ENCODE measurements around the gene DUSP3.

DUSP3 gene

DNA sequence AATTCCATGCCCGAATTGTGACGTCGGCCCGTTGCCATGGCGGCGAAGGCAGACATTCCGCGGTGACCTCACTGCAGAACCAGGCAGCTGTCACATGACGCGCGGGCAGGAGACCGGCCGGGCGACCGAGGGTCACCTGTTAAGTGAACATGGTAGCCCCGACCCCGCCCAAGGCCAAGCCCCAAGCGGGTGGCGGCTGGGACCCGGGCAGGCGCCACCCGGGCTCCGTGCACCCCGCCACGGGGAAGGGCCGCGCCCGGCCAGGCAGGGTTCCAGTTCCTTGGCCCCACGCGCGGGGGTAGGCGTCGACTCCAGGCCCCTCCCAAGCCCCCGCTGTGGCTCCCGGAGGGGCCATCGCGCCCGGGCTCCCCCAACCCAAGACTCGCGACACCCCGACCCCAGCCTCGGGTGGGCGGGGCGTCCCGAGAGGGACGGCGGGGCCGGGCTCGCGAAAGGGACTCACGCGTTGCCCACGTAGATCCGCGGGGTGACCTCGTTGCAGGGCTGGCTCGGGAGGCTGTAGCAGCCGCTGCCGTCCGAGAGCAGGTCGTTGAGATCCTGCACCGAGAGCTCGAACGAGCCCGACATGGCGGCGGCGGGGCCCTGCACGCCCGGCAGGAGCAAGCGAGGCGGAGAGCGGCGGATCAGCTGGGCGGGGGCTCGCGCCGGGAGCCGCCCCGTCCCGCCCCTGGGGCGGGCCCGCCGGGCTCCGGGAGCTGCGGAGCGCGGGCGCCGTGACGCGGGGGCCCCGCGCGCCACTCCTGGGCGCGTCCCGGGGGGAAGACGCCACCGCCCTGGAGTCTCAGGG lies at the start of gene DUSP3:
Gene DUSP3, minus strand, starts transcription at position 641 of the 808 bp plus-strand sequence. Its CDS starts 53 bp downstream, at position 588.
- peak; percentile 78 for DNase-seq (ENCODE audit: low read depth)

DNA sequence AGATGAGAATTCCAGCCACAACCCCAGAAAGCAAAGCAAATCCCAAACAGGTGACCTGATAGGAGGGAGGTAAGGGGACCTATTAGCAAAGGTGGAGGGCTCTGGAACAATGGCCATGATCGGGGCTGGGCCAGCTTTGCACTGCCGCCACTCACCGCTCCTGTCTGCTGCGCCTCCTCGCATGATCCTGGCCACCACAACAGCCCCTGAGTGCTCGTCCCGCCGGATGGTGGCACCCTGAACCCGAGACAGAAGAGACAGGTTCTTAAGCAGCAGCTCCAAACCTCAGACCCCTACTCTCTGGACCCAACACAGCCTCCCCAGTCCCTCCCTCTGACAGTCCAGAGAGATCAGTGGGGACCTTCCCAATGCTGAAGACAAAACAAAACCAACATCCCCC lies 48.8 kb upstream of the DUSP3 start:
- DNase-seq (ENCODE audit: low read depth) = no peak

DNA sequence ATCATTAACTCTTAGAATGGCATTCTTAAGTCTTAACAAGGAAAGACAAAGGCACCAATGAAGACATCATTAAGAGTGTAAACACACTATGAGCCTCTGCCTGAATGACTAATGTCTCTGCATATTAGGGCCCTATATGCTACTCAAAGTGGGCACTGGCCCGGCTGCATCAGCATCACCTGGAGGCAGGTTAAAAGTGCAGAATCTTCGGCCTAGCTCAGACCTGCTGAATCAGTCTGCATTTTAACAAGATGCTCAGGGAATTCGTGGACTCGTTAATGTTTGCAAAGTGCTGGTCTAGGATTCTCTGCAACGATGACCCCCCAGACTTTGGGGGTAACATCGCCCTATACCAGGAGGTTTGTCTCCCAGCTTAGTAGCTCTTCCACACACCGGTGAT lies 47.4 kb upstream of the DUSP3 start:
- no peak for DNase-seq (ENCODE audit: low read depth)

DNA sequence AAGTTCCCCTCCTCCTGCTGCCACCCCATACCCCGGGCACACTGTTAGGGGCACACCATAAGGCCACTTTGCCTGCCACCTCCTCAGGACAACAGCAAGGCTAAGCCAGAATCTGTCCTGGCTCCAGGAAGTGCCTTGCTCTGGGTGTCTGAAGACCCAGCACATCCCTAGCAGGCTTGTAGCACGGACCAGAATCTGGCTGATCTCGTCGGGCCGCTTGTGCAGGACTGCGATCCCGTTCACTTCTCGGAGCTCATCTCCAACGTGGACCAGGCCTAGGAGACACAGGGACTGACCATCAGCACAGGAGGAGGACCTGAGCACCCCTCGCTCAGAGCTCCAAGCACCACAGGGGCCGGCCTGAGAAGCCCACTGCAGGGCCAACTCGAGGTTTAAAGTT lies 46.8 kb upstream of the DUSP3 start:
- DNase-seq (ENCODE audit: low read depth) = no peak

DNA sequence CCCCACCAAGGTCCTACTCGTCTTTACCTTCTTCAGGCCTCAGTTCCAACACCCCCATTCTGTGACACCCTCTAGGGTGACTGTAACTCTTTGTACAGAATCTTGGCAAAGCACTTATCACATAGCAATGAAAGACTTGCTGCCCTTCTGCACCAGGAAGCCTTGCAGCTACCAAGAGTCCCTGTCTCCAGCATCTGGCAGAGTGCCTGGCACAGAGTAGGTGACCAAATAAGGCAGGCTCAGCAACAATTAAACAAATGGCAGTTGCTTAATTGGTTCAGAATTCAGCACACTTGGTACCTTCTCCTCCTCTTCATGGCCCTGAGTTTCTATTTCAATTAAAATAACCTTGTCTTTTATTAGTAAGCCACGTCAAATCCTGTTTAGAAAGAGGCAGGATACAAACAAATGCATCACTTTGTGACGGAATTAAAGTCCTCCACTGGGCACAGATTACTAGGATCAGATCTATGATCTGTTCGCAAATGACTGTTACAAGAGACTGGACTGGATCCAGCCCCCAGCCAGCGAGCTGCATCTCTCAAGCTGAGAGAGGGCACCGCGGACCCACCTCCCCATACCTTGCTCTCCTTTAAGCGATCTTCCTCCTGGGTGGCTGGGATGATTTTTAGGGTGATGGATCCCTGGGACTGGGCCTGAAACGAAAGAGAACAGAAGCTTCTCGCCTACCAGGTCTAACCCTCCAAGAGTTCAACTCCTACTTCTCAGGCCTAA lies 44.7 kb upstream of the DUSP3 start:
- no peak for DNase-seq (ENCODE audit: low read depth)

DNA sequence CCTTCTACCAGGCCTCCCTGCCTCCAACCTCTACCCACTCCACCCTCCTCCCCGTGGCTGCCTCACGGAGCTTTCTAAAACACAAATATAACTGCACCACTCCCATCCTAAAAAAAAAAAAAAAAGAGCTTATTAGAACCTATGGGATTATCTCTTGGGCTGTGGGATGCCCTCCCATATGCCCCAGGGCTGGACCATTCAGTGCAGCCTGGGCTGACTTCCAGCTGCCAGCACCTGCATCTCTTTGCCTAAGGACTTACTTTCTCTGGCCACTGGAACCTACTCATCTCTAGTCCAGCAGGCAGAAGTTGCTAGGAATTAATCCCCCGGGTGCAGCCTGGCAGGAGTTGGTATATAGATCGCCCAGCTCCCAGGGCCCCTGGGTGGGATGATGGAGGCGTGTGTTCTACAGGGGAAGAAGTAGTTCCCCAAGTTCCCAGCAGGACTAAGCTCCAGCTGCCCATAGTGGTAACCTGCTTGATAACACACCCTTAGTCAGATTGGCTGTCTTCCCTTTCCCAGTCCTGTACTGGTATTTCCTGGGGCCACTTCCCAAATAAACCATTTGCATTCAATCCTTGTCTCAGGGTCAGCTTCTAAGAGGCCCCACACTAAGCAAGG lies 43.9 kb upstream of the DUSP3 start:
- DNase-seq (ENCODE audit: low read depth) = no peak

DNA sequence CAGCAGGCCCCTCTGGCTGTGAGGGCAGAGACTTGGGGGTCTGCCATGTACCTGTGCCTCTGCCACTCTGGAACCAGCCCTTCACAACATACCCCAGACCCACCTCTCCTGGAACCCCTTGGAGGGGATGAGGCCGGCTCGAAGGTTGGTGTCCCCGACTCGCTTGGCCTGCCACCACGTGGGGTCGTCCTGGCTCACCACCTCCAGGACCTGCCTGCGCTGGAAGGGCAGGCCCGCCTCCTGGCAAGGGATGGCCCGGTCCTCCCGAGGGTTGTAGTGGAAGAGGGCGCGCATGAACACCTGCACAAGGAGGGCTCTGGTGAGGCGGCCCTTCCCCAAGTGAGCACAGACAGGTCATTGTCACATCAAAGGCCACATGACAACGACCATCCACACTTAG lies 42.0 kb upstream of the DUSP3 start:
- no peak for DNase-seq (ENCODE audit: low read depth)

DNA sequence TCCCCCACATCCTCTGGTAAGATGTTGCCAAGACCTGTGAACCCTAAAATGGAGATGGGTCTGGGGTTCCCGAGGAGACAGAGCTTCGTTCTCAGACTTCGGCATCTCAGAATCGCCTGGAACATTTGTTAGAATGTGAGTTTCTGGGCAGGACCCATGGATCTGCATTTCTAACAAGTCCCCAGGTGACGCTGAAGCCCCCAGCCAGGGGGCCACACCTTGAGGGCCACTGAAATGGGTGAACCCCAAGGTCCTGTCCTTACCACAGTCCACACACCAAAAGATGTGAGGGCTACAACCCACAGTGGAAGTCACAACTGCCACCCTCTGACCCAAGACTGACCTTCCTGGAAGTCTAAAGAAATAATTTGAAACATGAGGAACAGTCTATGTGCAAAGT lies 40.2 kb upstream of the DUSP3 start:
- DNase-seq (ENCODE audit: low read depth) = no peak

DNA sequence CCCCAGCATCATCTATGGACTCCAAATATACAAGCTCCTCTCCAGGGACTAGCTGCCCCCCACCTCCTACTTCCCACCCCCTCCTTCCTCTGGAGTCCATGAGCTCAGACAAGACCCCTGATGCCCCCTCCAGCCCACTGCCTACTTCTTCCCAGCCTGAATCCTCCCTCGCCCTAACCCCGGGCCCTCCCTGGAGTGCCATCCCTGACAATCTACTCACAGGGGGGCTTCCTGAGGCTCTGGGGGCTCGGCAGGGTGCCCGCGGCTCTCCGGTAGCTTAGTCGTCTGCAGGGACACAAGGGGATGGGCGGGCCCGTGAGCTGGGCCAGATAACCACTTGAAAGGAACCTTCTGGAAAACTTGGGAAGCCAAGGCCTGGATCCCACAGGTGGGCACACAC lies 39.0 kb upstream of the DUSP3 start:
- DNase-seq (ENCODE audit: low read depth) = no peak

DNA sequence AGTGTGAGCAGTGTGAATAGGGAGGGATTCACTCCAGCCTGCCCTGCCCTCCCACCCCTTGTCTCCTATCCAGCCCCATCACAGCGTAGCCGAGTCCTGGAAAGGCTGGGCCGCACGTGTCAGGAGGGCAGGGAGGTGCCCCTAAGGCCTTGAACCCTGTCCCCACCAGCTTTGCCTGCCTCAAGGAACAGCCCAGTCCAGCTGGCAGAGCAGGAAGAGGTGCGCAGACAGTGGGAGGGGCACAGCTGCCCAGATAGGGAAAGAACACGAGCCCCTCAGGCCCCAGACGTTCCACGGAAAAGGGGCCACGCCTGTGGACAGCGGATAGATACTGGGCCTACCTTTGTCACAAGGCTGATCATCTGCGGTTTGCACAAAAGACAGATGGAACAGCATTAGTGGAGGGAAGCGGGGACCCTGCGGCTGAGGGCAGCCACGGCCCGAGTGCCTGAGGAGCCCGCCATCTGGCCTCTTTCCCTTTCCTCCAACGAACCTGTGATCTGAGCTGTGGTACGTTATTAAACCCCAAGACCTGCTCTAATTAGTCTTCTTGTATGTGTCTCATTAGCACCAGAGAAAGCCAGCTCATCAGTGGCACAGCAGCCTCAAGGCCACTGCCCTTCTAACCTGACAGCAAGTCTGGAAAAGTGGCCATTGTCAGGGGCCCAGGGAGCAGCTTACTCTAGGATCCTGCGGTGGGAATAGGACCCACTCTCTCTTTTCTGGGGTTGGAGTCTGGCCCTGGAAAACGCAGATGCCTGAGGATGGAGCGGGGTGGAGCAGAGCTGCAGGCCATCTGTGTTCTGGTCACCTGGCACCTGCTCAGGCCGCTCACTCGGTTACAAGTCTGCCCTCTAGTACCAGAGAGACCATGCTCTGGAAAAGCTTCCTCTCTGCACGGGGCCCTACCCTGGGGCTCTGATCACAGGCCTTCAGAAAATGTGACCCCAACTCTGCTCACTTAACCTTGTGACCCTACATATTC lies 37.9 kb upstream of the DUSP3 start:
- no peak for DNase-seq (ENCODE audit: low read depth)

DNA sequence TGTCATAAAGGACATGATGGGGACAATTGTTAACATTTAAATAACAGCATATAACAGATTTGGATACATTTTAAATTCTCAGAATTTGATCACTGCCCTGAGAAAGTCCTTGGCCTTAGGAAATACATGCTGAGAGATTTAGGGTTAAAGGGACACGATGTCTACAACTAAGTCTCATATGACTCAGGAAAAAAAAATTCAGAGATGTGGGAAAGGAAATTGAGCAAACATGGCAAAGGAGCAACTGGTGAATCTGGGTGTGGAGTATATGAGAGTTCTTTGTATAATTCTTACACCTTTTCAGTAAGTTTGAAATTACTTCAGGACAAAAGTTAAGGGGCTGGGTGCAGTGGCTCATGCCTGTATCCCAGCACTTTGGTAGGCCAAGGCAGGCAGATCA lies 35.9 kb upstream of the DUSP3 start:
- DNase-seq (ENCODE audit: low read depth) = no peak

DNA sequence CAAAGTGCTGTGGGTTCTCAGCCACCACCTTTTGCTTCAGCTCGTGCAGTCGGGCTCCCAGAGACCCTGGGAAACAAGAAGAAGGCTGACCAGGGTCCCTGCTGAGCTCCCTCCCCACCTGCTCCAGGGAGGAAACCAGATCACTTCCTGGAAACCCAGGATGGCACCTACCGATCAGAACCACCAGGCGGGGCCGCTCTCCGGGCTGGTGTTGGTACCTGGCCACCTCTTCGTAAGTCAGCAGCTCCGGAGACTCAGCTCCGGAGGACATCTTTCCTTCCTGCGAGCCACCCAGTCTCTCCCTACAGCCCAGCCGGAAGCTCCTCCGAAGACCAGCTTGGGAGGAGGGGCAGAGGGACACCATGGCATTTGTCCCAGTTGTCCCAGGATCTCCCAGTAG lies 35.2 kb upstream of the DUSP3 start:
- no peak for DNase-seq (ENCODE audit: low read depth)

DNA sequence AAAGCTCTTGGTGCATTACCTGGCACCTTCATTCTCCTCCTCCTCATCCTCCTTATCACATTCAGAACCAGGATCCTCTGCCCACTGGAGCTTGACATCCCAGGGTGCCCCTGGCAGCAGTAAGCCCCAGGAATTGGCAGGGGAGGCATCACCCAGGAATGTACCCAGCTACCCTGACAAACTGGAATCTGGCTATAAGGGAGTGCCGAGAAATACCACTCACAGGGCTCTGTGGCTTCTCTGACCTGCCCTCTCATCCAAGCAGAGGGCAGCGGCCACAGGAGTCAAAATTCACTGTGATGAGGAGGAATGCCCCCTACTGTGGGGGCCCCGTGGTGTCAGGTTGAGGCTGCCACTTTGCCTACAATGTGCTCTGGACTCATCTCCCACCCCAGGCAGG lies 34.6 kb upstream of the DUSP3 start:
- no peak for DNase-seq (ENCODE audit: low read depth)

DNA sequence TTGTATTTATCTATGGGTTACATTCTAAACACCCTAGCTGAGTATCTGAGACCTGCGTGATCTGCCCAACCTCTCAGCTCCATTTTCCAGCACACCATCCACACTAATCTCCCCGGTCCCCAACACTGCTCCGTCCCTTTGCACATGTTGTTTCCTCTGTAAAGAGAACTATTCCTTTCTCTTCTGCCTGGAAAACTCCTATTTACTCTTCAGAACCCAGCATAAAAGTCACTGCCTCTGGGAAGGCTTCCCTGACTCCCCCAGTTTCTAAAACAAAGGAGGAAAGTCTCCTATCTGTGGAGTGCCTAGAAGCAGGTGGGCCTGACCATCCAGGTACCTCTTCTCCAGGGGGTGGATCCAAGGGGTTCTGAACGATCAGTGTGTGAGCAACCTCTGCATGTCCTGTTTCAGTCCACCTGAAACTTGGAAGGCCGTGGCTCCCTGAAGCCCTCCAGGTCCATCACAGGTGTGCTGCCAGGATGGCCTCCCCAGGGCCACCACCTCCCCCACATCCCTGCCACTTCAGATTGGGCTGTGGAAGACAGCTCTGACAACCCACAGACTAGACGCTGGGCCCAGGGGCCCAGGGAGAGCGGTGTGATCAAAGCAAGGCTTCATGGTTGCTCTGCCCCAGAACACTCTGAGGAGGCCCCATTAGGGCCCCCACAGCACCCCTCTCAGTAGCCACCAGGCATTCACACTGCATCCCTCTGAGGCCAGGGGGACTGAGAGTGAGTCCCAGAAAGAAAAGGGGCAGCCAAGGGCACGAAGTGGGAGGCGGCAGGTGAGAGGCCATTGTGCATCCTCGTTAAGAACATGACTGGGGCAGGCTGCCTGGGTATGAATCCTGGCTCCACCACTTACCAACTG lies 33.9 kb upstream of the DUSP3 start:
- no peak for DNase-seq (ENCODE audit: low read depth)

DNA sequence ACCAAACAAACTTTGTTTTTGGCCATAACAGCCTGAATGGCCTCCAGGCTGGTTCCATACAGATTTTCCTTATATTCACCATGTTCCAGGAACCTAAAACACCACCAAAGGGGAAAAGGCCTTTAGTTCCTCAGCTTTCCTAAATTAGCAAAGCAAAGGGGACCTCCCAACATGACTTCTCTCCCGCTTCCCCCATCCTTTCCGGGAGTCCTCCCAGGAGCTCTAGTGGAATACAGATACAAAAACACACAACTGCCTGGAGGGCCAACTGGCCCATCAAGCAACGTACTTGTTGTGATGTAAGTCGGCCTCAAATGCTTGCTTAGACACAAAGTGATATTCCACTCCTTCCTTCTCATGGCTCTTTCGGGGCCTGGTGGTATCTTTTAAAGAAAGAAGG lies 32.0 kb upstream of the DUSP3 start:
- DNase-seq (ENCODE audit: low read depth) = no peak

DNA sequence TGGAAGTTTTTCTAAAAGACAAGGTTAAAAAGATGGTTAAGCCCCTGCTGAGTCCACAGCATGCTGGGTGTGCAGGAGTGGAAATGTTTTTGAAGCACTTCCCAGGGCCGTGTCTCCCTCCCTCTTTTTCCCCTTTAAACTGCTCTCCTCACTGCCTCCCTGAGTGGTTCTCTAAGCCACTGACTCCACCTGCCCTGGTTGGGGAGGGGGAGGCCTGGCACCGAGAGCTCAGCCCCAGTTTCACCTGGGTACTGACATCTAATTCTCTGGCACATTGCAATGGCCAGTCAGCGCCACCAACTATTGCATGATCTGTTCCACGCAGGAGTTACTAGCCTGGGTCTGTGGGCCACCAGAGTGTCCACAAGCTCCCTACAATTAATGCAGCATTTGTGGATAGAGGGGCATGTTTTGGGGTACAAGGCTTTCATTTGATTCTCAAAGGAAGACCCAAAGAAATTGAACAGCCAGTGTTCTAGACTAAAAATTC lies 31.5 kb upstream of the DUSP3 start:
- no peak for DNase-seq (ENCODE audit: low read depth)

DNA sequence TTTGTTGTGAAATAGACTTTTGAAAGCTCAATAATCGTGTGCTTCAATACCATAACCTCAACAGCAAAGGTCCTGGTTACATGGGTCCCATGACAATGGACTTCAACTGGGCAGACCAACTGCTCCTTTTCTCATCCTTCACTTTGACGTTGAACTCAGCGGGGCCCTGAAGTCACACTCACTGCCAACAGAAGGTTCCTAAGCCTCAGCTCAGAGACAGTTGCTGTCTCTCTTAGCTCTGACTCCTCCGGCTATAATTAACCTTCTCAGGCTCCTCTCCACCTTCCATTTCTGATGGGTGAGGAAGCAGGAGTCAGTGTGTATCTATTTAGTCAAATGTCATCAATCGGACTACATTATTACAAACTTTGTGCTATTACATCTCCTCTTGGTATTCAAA lies 30.3 kb upstream of the DUSP3 start:
- no peak for DNase-seq (ENCODE audit: low read depth)

DNA sequence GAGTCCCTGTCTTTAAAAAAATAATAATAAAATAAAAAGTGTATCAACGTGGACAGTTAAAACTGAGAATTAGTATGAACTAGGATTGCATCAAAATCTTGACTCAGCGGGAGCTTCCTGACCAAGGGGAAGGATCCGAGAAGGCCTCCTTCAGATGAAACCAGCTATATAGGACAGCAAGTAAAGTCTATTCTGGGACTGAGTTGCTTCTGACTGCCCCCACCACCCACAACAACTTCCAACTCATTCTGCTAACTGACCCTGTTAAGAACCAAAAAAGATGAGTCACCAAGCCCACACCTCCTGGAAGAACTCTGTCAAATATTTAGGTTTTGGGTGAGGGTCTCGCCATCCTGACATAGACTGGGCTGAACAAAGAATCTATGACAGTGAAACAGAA lies 29.3 kb upstream of the DUSP3 start:
- no peak for DNase-seq (ENCODE audit: low read depth)

DNA sequence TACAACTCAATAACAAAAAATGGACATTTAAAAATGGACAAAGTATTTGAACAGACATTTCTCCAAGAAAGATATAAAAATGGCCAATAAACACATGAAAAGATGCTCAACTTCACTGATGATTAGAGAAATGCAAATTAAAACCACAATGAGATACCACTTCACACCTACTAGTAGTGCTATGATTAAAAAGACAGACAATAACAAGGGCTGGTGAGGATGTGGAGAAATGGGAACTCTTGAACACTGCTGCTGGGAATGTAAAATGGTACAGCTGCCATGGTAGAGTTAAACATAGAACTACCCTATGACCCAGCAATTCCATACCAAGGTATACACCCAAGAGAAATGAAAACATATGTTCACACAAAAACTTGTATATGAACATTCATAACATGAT lies 26.3 kb upstream of the DUSP3 start:
- no peak for DNase-seq (ENCODE audit: low read depth)

DNA sequence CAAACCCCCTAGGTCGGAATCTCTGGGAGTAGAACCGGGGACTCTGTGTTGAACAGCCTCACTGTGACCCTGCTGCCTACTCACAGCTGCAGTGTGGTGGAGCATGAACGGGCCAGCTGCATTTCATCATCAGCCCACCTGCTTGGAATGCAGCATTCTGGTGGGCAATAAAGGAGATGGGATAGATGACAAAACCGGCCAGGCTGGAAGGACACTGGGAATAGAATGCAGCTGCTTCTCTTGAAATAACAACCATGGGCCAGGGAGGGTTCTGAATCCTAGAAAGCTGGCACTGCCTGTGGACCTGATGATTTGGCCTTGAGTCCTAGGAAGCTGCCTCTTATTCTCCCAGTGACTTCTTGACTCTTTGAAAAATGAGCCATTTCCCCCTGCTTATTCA lies 25.0 kb upstream of the DUSP3 start:
- no peak for DNase-seq (ENCODE audit: low read depth)

DNA sequence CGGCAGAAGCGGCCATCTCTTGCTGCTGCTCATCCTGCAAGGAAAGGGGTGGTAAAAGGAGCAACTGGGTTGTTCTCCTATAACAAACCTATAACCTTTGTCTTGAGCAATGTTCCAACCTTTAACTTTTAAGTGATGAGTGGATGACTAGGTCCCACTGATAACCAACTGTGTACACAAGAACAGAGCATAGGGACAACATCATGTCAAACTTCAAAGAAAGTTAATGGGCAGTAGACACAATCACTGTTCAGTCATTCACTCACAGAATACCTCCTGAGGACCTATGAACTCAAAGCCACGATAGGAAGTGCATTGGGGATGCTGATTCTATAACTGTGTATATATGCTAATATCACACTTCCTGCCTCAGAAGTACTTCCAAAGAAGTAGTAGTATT lies 23.1 kb upstream of the DUSP3 start:
- DNase-seq (ENCODE audit: low read depth) = no peak

Data from activated T-cell treated with anti-CD3 and anti-CD28 coated beads for 48 hours (primary cell).